GM21526 (cell line): Measurements from ENCODE around the gene FBXO45.
"Not testable (repeated sequence)": the region's sequence is repeated elsewhere in the genome, so short reads cannot be mapped to it uniquely, and the experiment has no call there.

ENCODE experiments used
- ATAC-seq: cut with Tn5 transposase; IDR thresholded peaks from one replicate; pipeline ENCODE4 v1.9.1; 2021; ENCODE audit warnings: moderate library complexity; ENCODE audit not compliant: unreplicated experiment, low FRiP score

The FBXO45 gene

GRCh38 chr3:196554205-196554604, 14.3 kb upstream of the FBXO45 start:
- no peak for ATAC-seq

GRCh38 chr3:196555295-196555694, 13.2 kb upstream of the FBXO45 start:
- ATAC-seq, result no peak

GRCh38 chr3:196557236-196557635, 11.2 kb upstream of the FBXO45 start:
- ATAC-seq, result no peak

GRCh38 chr3:196558476-196558875, 10.0 kb upstream of the FBXO45 start:
- ATAC-seq, result no peak

GRCh38 chr3:196559826-196560225, 8.6 kb upstream of the FBXO45 start:
- ATAC-seq, result no peak

GRCh38 chr3:196563721-196564225, 4.7 kb upstream of the FBXO45 start:
- ATAC-seq, result no peak

- peak; percentile 32 for ATAC-seq
Measured at GRCh38 chr3:196569003-196569516, 600 bp downstream of the FBXO45 start.

- not testable (repeated sequence) for ATAC-seq
Measured at GRCh38 chr3:196570332-196570731, 1.9 kb downstream of the FBXO45 start.

GRCh38 chr3:196572389-196572788, 3.9 kb downstream of the FBXO45 start:
- no peak for ATAC-seq

GRCh38 chr3:196585044-196585757, 16.7 kb downstream of the FBXO45 start:
- ATAC-seq, result no peak

- no peak for ATAC-seq
Measured at GRCh38 chr3:196590279-196590678, 21.8 kb downstream of the FBXO45 start.

GRCh38 chr3:196596355-196596754, 27.9 kb downstream of the FBXO45 start:
- ATAC-seq, result no peak

GRCh38 chr3:196597971-196598733, 29.7 kb downstream of the FBXO45 start:
- ATAC-seq, result not testable (repeated sequence)

- ATAC-seq, result no peak
Measured at GRCh38 chr3:196599734-196600128, 31.3 kb downstream of the FBXO45 start.

GRCh38 chr3:196600359-196600758, 31.9 kb downstream of the FBXO45 start:
- ATAC-seq, result no peak

- ATAC-seq, result no peak
Measured at GRCh38 chr3:196602673-196603072, 34.2 kb downstream of the FBXO45 start.

- no peak for ATAC-seq
Measured at GRCh38 chr3:196603683-196604082, 35.2 kb downstream of the FBXO45 start.

- no peak for ATAC-seq
Measured at GRCh38 chr3:196604548-196604947, 36.1 kb downstream of the FBXO45 start.

- ATAC-seq, result no peak
Measured at GRCh38 chr3:196608693-196609092, 40.2 kb downstream of the FBXO45 start.

- ATAC-seq, result peak; percentile 68
Measured at GRCh38 chr3:196609343-196609775, 40.9 kb downstream of the FBXO45 start.

GRCh38 chr3:196609805-196610515, 41.5 kb downstream of the FBXO45 start:
- no peak for ATAC-seq
